Inflammatory macrophage (primary cell): ENCODE results near the gene MAB21L3.

ENCODE experiments used
- DNase-seq, 2 donors: peaks; one replicate each; pipeline ENCODE4 v3.0.0-alpha.2; 2020 to 2022
- total RNA-seq, 18 experiments: gene quantifications; one replicate each; lab custom pipeline; 2026; ENCODE audit warnings: mixed read lengths in 6 of 18, inconsistent platforms in 2 of 18; lab: John Stamatoyannopoulos, UW

Gene MAB21L3
- 0.08 to 0.91 (median 0.35) reads per million in 18 experiments for total RNA-seq

DNA sequence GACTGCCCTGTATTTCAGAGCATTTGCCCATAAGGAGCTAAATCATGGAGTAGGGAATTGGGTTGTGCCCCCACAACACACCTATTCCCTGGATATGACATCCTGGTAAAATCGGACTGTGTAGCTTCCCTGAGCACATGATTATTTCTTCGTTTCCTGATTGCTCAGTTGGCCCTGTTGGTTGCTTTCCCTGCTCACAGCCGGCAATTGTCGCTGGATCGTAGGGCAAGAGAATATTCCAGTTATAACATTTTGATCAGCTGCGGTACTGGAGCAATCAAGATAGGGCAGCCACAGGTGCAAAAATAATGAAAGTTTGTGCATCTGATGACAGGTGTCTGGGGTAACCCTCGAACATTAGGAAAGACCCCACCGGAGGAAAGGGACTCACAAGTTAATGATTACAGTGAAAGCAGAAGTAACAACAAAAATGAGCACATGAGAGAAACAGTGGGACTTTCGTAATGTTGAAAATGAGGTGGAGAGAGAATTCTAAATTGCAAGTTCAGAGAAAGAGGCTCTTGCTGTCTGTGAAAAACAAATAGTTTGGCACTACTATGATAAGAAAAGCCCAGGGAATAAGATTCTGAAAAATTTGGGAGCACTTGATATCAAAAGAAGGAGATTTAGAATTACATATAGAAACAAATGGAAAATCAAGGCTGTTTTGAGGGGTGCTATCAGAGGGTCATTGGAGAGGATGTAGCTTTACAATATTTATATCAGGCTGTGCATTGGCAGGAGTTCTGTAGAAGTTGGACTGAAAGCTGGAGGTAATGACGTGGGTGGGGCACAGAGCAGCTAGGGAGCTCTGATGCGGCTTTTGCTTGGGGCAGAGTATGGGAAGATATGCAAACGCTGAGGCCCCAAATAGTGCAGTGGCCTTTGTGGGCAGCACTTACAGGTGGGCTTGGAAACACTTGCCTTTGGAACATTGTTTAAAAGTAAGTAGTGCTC lies at the start of gene MAB21L3:
Gene MAB21L3 (plus strand): TSS at position 833 of the 957 bp plus-strand sequence. CDS start 1,217 bp downstream, outside the sequence.
- peak in 1 of 2 donors; percentile 29 for DNase-seq

DNA sequence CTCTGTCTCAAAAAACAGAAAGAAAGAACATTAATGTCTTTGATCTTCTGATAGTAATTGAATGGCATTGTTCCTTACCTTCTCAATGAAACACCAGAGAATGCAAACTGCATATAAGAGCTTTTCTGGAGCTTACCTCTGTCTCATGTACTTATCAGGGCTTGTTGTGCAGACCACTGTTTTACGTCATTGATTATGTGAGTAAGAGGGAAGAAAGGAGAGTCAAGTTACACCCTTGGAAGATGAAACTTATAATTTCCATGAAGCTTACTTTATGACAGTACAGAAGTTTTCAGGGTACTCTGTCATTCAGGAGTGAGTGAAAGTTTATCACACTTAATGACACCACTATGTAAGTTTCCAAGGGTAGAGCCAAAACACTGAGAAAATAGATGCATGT lies 49.0 kb upstream of the MAB21L3 start:
- no peak for DNase-seq

DNA sequence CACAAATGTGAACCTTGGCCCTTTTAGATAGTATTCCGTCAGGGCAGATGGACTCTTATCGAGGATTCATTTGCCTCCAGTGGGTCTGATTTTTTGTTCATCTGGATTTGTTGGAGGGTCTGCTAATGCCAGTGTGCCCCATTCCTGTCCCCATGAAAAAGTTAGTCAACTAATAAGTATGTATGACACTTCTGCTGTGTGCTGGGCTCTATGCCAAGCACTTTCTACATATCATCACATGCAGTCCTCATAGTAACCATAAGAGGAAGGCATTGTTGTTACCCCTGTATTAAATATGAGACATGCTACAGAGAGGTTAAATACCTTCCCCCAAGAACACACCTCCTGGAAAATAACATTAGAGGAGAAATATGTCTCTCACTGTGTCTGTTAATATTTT lies 46.6 kb upstream of the MAB21L3 start:
- no peak for DNase-seq

DNA sequence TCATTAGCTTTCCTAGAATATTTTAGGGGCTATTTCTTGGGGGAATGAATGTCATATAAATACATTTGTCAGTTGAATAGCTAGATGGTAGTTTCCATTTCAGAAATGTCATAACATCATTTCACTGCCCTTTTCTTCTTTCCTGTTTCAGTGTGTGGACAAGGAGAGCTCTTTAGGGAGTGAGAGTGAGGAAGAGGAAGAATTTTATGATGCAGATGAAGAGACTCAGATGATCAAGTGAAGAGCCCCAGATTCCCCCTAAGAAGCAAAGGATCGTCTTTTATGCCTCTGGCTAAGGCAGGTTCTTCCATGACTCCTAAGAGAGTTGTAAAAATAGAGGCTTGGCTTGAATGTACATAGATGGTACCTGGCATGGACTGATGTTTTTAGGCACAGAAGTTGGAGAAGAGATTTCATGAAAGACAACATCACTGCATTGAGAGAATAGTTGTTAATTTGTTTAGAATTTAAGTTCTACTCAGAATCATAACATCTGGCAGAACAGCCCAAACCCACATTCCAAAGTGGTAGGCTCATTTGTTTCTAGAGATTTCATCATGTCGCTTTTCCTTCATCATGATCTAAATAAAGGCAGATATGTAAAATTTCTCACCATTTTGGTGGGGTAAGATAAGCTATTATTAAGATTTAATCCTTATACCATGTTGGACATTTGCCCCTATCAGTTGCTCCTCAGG lies 44.2 kb upstream of the MAB21L3 start:
- no peak for DNase-seq

DNA sequence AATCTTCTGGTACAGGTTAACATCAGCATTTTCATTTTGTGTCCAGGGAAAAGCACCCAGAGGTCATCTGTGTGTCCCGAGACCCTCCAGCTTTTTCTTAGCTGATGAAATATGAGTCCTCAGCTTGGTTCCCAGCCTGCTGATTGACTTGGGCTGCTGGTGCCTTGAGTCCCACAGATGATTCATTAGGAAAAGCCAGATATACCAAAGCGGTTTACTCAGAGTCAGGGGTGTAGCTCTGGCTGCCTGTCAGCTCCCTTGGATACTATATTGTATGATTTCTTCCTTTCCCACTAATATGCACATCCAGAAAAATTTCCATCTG lies 43.7 kb upstream of the MAB21L3 start:
- DNase-seq = no peak

DNA sequence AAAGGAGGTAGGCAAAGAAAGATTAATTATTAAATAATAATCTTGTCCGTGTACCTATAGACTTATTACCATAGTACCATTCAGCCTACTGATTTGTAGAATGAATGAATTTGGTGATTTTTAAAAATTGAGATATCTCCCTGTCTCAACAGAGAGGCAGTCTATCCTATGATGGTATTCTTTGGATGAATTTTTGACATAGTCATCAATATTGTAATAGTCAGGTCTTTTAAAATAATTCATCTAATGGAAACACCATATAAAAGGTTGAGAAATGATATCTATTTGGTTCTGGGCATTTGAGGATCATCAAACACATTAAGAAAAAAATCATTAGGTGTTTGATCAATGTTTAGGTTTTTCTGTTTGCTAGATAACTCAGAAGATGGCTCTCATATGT lies 35.6 kb upstream of the MAB21L3 start:
- DNase-seq = no peak

DNA sequence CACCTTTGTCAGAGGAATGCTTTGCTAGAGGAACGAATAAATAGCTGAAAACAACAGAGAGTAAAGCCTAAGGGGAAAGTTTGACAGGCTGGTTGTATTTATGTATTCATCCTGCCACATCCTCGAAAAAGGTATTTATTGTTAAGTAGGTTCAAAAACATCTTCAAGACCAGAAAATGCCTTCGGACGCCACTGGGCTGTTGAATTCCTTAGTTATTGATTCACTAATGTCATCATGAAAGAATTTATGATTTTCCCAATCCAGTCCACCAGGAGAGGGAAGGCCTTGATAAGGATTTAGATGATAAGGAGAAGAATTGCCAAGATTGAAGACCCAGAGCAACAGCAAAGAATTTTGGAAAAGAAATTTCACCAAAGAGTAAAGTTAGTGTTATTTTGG lies 35.2 kb upstream of the MAB21L3 start:
- no peak for DNase-seq

DNA sequence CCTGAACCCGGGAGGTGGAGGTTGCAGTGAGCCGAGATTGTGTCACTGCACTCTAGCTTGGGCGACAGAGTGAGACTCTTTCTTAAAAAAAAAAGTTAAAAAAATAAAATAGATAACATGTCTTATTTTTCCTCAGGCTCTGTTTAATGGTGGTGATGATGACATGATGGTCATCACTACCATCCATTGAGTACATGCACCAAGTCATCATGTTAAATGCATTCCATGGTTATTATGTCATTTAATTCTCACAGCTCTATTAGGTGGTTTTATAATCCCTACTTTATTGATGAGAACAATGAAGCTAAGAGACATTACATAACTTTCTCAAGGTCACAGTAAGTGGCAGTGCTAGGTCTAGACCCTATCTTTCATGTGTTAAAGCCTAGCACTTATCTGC lies 34.4 kb upstream of the MAB21L3 start:
- no peak for DNase-seq

DNA sequence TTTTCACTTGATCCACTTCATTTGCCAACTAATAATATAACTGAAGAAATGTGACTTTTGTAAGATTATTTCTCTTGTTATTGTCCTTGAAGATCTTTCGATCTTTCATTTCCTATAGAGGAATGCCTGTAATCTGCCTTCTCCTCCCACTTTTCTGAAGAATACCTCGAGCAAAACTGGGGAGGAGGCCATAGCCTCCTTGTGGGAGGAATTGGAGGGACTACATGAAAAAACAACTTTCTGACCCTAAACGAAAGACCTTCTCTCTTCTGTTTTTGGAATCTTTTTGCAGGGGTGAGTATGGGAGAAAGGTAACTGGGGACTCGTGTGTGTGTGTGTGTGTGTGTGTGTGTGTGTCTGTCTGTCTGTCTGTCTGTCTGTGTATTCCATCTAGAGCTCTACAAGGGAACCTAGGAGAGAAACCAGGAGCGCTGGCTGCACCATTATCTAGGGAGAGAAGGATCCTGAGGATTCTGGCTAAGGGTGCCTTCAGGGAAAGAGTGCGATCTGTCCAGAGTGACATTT lies 32.4 kb upstream of the MAB21L3 start:
- DNase-seq = no peak

DNA sequence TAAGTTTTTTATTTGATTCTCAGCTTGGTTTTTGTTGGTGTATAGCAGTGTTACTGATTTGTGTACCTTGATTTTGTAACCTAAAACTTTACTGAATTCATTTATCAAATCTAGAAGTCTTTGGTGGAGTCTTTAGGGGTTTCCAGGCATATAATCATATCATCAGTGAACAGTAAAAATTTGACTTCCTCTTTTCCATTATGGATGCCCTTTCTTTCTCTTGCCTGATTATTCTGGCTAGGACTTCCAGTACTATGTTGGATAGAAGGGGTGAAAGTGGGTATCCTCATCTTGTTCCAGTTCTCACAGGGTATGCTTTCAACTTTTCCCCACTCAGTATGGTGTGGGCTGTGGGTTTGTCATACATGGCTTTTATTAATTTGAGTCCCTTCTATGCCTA lies 23.6 kb upstream of the MAB21L3 start:
- no peak for DNase-seq

DNA sequence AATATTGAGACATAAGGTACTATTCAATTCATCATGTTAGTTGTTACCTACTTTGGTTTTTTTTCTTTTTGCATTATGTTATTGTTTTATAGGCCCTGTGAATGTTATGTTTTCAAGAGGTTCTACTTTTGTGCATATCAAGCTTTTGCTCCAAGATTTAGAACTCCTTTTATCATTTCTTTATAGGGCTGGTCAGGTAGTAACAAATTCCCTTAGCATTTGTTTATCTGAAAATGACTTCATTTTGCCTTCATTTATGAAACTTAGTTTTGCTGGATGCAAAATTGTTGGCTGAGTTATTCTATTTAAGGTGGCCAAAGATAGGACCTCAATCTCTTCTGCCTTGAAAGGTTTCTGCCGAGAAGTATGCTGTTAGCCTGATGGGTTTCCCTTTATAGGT lies 21.3 kb upstream of the MAB21L3 start:
- DNase-seq = no peak

DNA sequence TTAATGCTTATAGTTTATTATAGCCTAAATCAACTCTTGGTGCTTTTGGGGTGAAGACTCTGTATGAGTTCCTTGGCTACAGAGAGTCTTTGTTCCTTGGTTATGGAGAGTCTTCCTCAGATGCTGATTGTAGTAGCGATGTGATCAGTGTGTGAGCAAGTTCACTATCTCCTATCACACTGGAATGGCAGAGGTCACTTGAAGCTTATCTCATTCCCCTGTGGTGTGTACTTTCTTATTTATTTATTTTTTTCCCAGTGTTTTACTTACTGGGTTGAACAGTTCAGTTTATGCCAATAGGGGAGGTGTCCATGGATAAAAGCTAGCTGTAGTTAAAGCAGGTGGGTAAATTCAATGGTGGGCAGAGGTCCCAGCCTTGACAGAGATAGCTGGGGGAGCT lies 20.1 kb upstream of the MAB21L3 start:
- no peak for DNase-seq

DNA sequence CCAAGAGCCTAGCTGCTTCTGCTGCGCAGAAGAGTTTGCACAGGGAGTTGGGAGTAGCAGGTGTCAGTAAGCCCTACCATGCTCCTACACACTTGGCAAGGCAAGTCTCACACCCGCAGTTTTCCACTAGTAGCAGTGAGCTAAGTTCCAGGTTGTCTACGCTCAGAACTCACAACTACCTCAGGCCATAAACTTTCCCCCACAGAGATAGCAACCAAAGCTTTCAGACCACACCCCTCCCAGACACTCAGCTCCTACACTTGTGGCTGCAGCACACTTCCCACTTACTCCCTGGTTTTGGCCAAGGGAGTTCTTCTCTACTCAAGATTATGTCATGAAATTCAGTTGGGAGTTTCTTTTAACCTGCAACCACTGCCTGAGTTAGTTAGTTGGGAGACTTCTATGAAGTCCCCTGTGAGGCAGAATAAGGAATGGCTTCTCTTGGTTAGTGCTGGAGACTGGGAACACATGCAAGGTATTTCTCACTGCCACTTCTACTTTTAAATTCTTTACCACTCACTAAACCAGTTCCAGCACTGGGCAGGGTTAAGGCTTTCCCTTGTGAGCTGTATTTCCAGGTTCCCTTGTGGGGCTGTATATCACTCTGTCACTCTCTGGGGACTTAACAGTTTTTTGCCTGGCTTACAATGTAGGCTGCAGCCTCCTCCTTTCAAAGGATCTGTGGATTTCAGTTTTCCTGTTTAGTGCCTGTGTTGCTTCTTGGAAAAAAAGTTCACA lies 18.3 kb upstream of the MAB21L3 start:
- DNase-seq = peak in 1 of 2 donors; percentile 10

DNA sequence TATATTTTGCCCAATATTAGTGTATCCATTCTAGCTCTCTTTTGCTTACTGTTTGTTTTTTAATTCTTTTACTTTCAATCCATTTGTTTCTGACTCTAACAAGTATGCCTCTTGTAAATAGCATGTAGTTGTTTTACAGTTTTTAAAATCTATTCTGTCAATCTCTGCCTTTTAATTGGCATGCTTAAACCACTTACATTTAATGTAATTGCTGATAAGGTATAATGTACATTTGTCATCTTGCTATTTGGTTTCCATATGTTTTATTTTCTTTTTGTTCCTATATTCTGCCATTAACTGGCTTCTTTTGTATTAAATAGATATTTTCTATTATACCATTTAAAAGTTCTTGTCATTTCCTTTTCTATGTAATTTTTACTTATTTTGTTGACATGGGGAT lies 16.2 kb upstream of the MAB21L3 start:
- DNase-seq = no peak

DNA sequence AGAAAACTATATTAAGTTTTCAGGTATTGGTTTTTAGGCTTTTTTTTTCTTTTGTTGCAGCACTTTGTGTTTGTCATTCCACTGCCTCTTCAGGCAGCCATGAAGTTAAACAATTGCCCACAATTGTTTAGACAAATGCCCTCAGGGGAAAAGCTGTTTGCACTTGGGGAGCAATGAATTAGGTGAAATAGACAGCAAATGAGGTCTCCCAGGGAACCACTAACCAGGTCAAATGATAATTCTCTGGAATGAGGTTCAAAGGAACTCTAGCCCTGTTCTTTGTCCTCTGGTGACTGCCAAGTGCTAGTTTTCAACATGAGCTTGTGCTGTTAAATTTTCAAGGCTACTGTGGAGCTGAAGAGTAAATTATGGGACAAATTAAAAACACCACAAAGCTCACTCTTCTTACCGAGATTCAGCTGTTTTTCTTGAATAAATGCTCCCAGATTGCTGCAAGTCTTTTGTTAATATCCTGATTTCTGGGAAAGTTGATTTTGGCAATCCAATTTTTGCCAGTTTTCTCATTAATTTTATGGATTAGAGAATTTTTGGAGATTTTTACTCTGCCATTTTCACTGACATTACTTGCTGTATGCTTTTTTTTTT lies 15.1 kb upstream of the MAB21L3 start:
- DNase-seq = no peak

DNA sequence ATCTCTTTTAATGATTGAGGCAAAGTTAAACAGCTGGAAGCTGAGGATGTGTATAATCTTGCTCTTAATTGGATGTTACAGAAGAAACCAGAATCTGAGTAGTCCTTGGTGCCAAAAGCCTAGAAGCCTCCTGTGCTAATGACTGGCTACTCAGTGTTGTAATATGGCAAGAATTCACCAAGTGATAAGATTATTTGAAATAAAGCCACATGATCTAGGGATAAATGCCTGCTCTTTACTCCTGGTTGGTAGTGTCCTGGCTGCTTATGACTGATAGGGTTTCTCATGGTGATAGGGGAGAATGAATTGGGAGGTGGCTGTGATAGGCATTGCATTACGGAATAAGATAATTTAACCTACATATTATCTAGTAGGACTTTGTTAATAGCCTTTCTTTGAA lies 13.6 kb upstream of the MAB21L3 start:
- DNase-seq = no peak

DNA sequence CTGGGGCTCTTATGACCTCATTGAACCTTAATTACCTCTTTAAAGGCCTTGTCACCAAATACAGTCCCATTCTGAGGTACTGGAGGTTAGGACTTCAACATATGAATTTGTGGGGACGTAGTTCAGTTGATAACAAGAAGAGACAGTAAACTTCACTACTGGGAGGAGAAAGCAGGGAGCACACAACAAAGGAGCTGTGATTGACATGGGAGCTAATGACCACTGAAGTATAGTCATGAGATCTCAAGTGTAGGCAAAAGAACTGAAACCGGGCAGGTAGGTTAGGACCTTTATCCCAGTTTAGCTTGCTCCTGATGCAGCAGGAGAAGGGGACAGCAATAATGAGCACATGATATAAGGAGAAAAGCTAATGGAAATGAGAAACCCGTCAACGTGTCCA lies 11.8 kb upstream of the MAB21L3 start:
- DNase-seq = no peak

DNA sequence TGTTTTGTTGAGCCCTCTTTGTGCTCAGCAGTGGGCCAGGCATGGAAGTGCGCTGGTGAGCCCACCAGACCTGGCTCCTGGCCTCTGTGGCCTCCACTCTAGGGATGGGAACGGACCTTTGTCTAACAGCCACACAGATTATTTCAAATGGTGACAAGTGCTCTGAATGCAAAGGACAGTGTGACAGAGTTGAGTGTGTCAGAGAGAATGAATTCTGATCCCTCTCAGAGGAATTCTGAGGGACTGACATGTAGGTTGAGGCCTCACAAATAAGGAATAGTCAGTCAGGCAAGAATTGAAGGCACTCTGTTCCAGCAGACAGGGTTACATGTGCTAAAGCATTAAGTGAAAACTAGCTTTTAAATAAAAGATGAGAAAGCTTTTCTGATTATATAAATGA lies 11.3 kb upstream of the MAB21L3 start:
- no peak for DNase-seq

DNA sequence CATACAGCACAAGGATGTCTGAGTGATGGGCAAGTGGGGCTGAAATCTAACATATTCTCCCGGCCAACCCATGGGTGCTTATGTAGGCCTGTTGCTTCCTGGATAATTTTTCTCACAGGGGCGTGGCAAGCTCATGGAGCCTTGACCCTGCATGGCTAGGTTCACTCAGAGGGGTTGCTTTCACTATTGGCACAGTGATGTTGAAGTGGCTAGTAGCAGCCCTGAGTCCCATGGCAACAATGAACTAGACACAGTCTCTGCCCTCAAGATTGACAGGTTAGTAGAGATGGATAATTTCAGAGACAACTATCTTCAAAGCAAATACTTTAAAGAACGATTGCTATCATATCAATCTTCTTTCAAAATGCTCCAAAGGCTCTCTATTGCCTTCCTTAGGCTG lies 6.5 kb upstream of the MAB21L3 start:
- no peak for DNase-seq

DNA sequence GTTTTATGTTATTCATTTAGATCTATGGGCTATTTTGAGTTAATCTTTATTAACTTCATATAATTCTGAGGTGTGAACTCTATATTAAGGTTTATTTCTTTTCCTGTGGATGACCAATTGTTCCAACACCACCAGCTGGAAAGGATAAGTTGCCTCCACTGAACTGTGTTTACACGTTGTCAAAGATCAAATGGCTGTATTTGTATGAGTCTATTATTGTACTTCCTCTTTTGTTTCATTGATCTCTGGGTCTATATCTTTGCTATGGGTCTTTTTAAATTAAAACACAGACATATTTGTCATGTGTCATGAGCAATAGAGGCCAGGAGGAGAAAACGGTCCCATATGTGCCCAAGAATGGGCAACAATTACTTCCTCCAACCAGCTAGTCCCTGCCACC lies 5.2 kb upstream of the MAB21L3 start:
- no peak for DNase-seq

DNA sequence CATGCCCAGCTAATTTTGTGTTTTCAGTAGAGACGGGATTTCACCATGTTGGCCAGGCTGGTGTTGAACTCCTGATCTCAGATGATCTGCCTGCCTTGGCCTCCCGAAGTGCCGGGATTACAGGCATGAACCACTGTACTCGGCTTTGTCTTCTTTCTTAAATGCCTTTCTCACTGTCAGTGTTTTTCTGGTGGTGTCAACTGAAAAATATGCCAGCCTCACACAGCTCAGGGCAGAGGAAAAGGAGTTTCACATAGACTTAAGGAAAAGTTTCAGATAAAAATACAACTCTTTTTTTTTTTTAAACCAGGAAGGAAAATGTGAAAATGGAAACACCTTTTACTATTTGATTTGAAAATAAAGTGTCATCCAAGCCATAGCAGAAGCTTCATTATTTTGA lies 4.6 kb upstream of the MAB21L3 start:
- no peak for DNase-seq

DNA sequence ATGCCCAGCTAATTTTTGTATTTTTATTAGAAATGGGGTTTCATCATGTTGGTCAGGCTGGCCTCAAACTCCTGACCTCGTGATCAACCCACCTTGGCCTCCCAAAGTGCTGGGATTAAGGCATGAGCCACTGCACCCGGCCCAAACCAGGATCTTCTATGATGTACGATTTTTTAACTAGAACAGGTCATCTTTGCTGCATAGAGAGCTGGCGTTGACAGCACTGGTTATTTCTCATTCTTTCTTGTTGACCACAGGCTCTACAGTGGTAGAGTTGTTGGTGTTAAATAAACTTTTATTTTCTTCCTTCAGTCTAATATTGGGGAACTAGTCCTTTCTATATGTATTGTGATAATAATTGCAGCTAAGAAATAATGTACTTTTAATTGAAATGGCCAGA lies 3.8 kb upstream of the MAB21L3 start:
- DNase-seq = no peak
